ENCODE data around the gene NRP2.
A peak's percentile ranks its signal among the peaks of the same experiment; 100 is the strongest.

DNA sequence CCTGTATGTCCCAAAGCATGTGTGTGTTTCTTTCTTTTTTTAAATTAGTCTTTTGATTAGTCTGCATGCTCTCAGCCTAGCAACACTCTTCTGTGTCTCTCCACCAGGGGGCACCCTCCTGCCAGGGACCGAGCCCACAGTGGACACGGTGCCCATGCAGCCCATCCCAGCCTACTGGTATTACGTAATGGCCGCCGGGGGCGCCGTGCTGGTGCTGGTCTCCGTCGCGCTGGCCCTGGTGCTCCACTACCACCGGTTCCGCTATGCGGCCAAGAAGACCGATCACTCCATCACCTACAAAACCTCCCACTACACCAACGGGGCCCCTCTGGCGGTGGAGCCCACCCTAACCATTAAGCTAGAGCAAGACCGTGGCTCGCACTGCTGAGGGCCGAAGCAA lies 93.8 kb downstream of the NRP2 start:
- no peak for TF ChIP-seq ZSCAN29 (CRISPR knock-in tag; conservative IDR thresholded peaks at IDR 0.05)
- no peak for TF ChIP-seq CBFB (CRISPR knock-in tag; IDR thresholded peaks at IDR 0.05)
- no peak for TF ChIP-seq NFRKB (IDR thresholded peaks at IDR 0.05)
- no peak for TF ChIP-seq IKZF1 (IDR thresholded peaks at IDR 0.05)
- TF ChIP-seq, protein P1, sequence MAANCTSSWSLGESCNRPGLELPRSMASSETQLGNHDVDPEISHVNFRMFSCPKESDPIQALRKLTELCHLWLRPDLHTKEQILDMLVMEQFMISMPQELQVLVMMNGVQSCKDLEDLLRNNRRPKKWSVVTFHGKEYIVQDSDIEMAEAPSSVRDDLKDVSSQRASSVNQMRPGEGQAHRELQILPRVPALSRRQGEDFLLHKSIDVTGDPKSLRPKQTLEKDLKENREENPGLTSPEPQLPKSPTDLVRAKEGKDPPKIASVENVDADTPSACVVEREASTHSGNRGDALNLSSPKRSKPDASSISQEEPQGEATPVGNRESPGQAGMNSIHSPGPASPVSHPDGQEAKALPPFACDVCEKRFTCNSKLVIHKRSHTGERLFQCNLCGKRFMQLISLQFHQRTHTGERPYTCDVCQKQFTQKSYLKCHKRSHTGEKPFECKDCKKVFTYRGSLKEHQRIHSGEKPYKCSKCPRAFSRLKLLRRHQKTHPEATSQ (CRISPR knock-in tag; IDR thresholded peaks at IDR 0.05; ENCODE audit: borderline replicate concordance), result no peak
- TF ChIP-seq ZNF143 (CRISPR knock-in tag; IDR thresholded peaks at IDR 0.05), result no peak
- peak in 1 of 2 experiments; percentile 28; a peak in 1 of 4 replicates for TF ChIP-seq EP300 (IDR thresholded peaks at IDR 0.05; ENCODE audit: low read depth in 2 of 2, low read length in 2 of 2)
- TF ChIP-seq EP300 (CRISPR knock-in tag; IDR thresholded peaks at IDR 0.05; ENCODE audit: borderline replicate concordance), result no peak
- TF ChIP-seq NRL (CRISPR knock-in tag; IDR thresholded peaks at IDR 0.05; ENCODE audit: borderline replicate concordance), result no peak
- no peak for TF ChIP-seq ZNF879 (CRISPR knock-in tag; IDR thresholded peaks at IDR 0.05)
- TF ChIP-seq ZNF672 (CRISPR knock-in tag; IDR thresholded peaks at IDR 0.05), result no peak
- peak; percentile 93 for TF ChIP-seq BORCS8-MEF2B (CRISPR knock-in tag; IDR thresholded peaks at IDR 0.05)
- TF ChIP-seq, protein P2, sequence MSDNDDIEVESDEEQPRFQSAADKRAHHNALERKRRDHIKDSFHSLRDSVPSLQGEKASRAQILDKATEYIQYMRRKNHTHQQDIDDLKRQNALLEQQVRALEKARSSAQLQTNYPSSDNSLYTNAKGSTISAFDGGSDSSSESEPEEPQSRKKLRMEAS (IDR thresholded peaks at IDR 0.05), result peak; percentile 34; the same call in 1 of the 2 replicates
- TF ChIP-seq ZNF562 (CRISPR knock-in tag; IDR thresholded peaks at IDR 0.05; ENCODE audit: borderline replicate concordance), result no peak
- peak; percentile 62; the same call in 1 of the 2 replicates for TF ChIP-seq REPIN1 (CRISPR knock-in tag; IDR thresholded peaks at IDR 0.05; ENCODE audit: borderline replicate concordance, low read depth)
